Measurements from ENCODE around the gene CHID1. TPM values are rescaled to one million over a fixed set of nuclear protein-coding genes. Genes with fewer than 3 reads are reported as not detected.

Gene CHID1
- total and polyA plus RNA-seq, 9 of the 15 experiments (the other 6 are each of a cell fraction or from before 2014, with no cell fraction given): 15.1 to 108 (median 39.8) TPM

- TF ChIP-seq GATAD2B (IDR thresholded peaks at IDR 0.05; ENCODE audit: borderline replicate concordance): peak; percentile 86; the same call in 1 of the 2 replicates
- TF ChIP-seq CBX3 (IDR thresholded peaks at IDR 0.05; ENCODE audit: borderline replicate concordance in 1 of 2, low read length in 2 of 2): no peak
- TF ChIP-seq NFIC (IDR thresholded peaks at IDR 0.05): peak; percentile 15; the same call in 1 of the 2 replicates
- TF ChIP-seq TBP (optimal IDR thresholded peaks at IDR 0.05; ENCODE audit: low read depth, low read length): peak; percentile 97
- peak; percentile 91 for TF ChIP-seq RB1 (IDR thresholded peaks at IDR 0.05; ENCODE audit: low read depth)
- TF ChIP-seq MTA3 (IDR thresholded peaks at IDR 0.05; ENCODE audit: borderline replicate concordance): peak; percentile 98
- TF ChIP-seq EZH2 (IDR thresholded peaks at IDR 0.05; ENCODE audit: borderline replicate concordance, low read depth, low read length): no peak
- TF ChIP-seq SAFB (IDR thresholded peaks at IDR 0.05; ENCODE audit: borderline replicate concordance, low read depth, low read length): peak; percentile 88
- peak; percentile 76 for TF ChIP-seq CCNT2 (IDR thresholded peaks at IDR 0.05; ENCODE audit: borderline replicate concordance, extremely low read depth, insufficient read length, low read depth, low read length)
- TF ChIP-seq ZFP36 (IDR thresholded peaks at IDR 0.05; ENCODE audit: low read depth, low read length, partially characterized antibody): peak; percentile 24
- TF ChIP-seq E2F6 (IDR thresholded peaks at IDR 0.05; ENCODE audit: borderline replicate concordance in 1 of 2, extremely low read depth in 1 of 2, insufficient read depth in 1 of 2, insufficient read length in 1 of 2, low read depth in 1 of 2, low read length in 1 of 2, poor library complexity in 1 of 2, severe bottlenecking in 1 of 2): peak; percentile 26 to 70
- TF ChIP-seq L3MBTL2 (IDR thresholded peaks at IDR 0.05): peak; percentile 72
- 0 out of 2 replicates have a peak, but pooled peaks have one; percentile 40 for TF ChIP-seq KLF1 (tag; IDR thresholded peaks at IDR 0.05)
- peak; percentile 91 for TF ChIP-seq RBFOX2 (IDR thresholded peaks at IDR 0.05; ENCODE audit: low read depth, low read length)
- no peak for TF ChIP-seq ZNF280B (CRISPR knock-in tag; IDR thresholded peaks at IDR 0.05)
- no peak for TF ChIP-seq JUND (IDR thresholded peaks at IDR 0.05; ENCODE audit: borderline replicate concordance, low read depth, low read length)
- TF ChIP-seq JUND (tag; IDR thresholded peaks at IDR 0.05; ENCODE audit: borderline replicate concordance, low read depth, low read length): no peak
- peak; percentile 60; the same call in 1 of the 2 replicates for TF ChIP-seq THAP12 (CRISPR knock-in tag; IDR thresholded peaks at IDR 0.05)
- TF ChIP-seq CHCHD3 (CRISPR knock-in tag; IDR thresholded peaks at IDR 0.05): no peak
- TF ChIP-seq GTF2A2 (tag; IDR thresholded peaks at IDR 0.05): peak; percentile 90
- TF ChIP-seq TBL1XR1 (IDR thresholded peaks at IDR 0.05; ENCODE audit: low read length in 2 of 2): 0 out of 4 replicates have a peak, but pooled peaks of 1 of the 2 experiments have one; percentile 32
- peak; percentile 36; the same call in 1 of the 2 replicates for TF ChIP-seq KDM2B (CRISPR knock-in tag; IDR thresholded peaks at IDR 0.05)
- TF ChIP-seq MEF2A (IDR thresholded peaks at IDR 0.05; ENCODE audit: control insufficient read depth, low read depth, low read length): no peak
Observed at GRCh38 chr11:819129-819931, 91.3 kb downstream of the CHID1 start (continued).
